ENCODE results near the gene MRTFB.

DNA sequence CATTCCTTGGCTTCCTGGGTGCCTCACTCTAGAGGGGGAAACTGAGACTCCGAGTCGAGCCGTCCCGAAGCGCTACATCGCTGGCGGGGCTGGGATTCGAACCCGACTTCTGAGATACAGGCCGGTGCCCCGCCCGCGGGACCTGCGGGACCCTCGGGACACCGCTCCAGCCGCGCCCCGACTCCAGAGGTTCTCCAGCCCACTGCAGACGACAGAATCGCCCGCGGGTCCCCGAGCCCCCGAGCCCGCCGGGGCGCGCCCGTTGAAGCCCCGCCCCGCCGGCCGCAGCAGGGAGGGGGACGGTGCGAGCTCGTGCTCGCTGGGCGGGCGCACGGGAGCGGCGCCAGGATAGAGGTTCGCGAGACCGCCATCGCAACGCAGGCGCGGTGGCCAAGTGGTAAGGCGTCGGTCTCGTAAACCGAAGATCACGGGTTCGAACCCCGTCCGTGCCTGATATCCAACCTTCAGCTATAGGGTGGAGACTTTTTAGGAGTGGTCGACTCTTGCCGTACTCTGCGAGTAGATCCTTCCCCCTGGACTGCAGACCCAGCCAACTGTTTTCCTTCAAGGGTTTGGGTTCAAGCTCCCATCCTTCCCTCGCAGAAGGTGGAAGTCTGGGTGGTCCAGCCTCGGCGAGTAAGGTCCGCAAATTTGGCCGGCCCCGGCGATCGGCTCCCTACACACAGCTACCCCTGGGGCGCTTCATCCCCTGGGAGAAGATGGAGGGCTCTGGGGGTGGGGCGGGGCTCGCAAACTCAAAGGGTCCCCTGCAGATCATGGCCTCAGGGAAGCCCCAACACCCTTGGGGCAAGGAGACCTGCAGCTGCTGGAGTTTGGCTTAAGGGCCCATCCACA is 214.6 kb downstream of the MRTFB start:
- TF ChIP-seq, protein P1, sequence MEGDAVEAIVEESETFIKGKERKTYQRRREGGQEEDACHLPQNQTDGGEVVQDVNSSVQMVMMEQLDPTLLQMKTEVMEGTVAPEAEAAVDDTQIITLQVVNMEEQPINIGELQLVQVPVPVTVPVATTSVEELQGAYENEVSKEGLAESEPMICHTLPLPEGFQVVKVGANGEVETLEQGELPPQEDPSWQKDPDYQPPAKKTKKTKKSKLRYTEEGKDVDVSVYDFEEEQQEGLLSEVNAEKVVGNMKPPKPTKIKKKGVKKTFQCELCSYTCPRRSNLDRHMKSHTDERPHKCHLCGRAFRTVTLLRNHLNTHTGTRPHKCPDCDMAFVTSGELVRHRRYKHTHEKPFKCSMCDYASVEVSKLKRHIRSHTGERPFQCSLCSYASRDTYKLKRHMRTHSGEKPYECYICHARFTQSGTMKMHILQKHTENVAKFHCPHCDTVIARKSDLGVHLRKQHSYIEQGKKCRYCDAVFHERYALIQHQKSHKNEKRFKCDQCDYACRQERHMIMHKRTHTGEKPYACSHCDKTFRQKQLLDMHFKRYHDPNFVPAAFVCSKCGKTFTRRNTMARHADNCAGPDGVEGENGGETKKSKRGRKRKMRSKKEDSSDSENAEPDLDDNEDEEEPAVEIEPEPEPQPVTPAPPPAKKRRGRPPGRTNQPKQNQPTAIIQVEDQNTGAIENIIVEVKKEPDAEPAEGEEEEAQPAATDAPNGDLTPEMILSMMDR (IDR thresholded peaks at IDR 0.05) = peak in 1 of 6 experiments; percentile 2
- TF ChIP-seq POLR2A (IDR thresholded peaks at IDR 0.05) = no peak
